Coronary artery (tissue), 2 donors: ENCODE results near the gene OTOG.

Experiments used
- DNase-seq: peaks from one replicate; pipeline ENCODE4 v3.0.0-alpha.2; 2017; ENCODE audit warnings: low spot score
- H3K27ac ChIP-seq, 2 donors: fragments of 200-600 bp; sonication (generic); one replicate each; pipeline ENCODE4 v1.5.1; 2016 to 2019
- H3K4me3 ChIP-seq: fragments of 200-600 bp; sonication (generic); 2 replicates; pipeline ENCODE4 v1.5.1; 2016; ENCODE audit warnings: mild to moderate bottlenecking, moderate library complexity
- TF ChIP-seq, protein P1 (sequence below): fragments of 200-600 bp; sonication (generic); IDR thresholded peaks from one replicate; pipeline ENCODE4 v1.5.1; 2019; ENCODE audit warnings: antibody characterized with exemption

OTOG gene

DNA sequence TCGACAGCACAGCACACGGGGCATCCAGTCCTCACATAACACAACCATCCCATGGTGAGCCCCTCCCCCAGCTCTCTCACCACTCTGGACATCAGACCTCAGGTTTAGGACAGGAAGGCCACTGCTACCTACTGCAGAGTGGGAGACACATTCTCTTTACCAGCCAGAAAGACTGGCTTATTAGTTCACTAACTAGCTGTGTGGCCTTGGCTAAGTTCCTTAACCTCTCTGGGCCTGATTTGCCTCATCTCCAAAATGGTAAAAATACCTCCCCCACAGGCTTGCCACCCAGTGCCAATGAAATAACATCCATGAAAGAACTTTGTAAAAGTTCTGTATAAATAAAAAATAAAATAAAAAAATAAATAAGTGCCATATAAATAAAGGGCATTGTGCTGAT is 35.0 kb upstream of the OTOG start:
- TF ChIP-seq, protein P1, sequence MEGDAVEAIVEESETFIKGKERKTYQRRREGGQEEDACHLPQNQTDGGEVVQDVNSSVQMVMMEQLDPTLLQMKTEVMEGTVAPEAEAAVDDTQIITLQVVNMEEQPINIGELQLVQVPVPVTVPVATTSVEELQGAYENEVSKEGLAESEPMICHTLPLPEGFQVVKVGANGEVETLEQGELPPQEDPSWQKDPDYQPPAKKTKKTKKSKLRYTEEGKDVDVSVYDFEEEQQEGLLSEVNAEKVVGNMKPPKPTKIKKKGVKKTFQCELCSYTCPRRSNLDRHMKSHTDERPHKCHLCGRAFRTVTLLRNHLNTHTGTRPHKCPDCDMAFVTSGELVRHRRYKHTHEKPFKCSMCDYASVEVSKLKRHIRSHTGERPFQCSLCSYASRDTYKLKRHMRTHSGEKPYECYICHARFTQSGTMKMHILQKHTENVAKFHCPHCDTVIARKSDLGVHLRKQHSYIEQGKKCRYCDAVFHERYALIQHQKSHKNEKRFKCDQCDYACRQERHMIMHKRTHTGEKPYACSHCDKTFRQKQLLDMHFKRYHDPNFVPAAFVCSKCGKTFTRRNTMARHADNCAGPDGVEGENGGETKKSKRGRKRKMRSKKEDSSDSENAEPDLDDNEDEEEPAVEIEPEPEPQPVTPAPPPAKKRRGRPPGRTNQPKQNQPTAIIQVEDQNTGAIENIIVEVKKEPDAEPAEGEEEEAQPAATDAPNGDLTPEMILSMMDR = no peak
- DNase-seq = no peak
- Histone ChIP-seq H3K27ac (no peak overlapping the region), H3K4me3 (no peak overlapping the region)

DNA sequence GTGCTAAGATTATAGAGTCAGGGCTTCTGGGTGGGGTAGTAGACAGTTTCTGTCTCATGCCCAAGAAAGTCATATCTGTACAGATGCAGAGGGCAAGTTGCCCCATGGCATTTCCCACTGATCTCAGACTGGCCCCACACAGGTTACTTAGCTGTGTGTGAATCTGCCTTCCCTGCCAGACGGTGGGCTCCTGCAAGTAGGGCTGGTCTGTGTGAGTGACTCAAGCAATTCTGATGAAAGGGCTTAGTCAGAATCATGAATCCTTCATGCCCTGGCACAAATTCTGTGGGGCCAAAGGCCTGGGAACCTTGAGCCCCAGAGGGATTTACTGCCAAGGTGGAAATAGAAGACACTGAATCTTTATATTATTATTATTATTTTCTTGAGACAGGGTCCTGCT is 33.2 kb upstream of the OTOG start:
- no peak overlapping the region for H3K4me3 ChIP-seq
- no peak overlapping the region for H3K27ac ChIP-seq
- no peak for DNase-seq
- TF ChIP-seq, protein P1 = no peak

DNA sequence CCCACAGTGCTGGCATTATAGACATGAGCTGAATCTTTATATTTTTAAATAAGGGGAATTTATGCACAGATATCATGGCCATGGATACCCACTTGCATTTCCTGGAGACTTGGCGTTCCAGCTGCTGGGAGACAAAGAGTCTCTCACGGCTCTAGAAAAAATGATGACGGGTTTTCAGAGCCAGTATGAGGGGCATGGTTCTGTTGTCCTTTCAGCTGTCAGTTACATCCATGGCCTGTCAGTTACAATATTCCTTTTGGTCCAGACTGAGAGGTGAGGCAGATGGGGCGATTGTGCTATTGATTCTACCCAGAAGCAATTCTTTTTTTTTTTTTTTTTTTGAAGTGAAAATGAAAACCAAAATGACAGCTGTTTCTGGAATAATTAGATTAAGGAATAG is 32.6 kb upstream of the OTOG start:
- H3K27ac ChIP-seq = no peak overlapping the region
- TF ChIP-seq, protein P1 = no peak
- no peak overlapping the region for H3K4me3 ChIP-seq
- no peak for DNase-seq

DNA sequence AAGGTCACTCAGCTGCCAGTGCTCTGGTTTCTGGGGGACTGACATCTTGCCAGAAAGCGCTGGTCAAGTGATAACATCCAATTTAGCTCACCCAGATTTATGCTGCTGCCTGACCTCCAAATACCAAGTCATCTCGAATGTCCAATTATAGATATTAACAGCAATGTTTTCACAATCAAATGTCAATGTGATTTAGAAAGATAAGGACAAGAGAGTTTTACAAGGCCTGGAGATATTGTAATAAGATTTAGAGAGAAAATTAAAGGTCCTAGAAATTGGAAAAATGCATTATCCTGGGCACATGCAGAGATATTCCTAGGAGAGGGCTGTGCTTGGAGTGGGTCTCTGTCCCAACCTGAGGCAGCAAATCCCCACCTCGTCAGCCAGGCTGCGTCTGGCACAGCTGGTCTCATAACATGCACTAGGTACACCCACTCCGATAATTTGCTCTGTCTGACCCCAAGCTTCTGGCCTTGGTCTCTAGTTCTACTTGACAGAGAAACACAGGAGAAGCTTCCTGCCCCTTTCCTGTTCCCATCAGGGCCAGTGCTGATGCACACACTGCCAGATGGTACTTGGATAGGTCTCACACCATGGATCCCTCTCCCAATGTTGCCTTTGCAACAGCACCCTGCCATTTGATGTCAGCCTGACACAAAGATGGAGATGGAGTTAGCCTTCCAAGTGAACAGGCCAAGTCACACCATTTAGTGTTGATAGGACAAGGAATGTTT is 31.4 kb upstream of the OTOG start:
- H3K27ac ChIP-seq = no peak overlapping the region
- TF ChIP-seq, protein P1 = no peak
- H3K4me3 ChIP-seq = no peak overlapping the region
- no peak for DNase-seq

DNA sequence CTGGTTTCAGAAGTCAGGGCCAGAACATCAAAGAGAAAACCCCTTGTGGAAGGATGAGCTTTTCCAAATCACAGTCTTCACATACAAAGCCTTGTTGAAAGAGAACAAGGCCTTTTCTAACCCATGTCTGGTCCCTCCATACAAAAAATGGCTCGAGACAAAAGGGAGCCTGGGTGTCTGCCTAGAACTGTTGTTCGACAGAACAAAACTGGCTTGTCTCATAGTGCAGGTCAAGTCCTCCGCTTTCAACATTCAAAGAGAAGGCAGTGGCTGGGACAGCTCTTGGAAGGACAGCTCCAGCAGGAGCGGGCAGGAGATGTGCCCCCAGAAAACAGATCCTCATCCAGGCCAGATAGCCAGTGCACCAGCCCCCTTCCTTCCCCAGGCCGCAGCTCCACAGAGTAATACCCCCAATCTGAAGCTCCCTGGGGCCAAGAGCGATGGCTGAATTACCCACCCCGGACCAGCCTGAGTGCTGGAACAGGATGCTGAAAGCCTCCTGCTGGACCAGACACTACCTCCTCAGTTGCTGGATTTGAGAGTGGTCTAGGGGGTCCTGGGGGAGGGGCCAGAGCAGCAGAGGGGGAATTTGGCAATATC is 30.4 kb upstream of the OTOG start:
- TF ChIP-seq, protein P1 = no peak
- Histone ChIP-seq H3K27ac (no peak overlapping the region), H3K4me3 (no peak overlapping the region)
- no peak for DNase-seq

DNA sequence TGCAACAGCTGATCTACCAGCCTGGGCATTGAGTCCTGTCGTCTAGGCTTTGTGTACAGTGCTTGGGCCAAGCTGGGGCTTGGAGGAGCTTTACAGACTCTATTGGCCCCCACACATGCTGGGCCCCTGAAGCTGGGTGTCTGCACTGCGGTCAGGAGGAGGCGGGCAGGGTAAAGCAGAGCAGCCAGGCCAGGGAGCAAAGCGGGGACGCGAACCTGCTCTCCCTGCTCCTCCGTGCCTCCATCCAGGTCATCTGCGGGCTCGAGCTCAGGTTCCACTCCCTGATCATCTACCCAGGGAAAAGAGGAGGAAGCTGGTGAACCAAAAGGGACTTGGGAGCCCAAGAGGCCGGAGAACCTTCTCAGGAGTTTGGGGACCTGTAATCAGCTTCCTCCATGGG is 29.9 kb upstream of the OTOG start:
- H3K27ac ChIP-seq = no peak overlapping the region
- no peak for DNase-seq
- TF ChIP-seq, protein P1 = no peak
- no peak overlapping the region for H3K4me3 ChIP-seq

DNA sequence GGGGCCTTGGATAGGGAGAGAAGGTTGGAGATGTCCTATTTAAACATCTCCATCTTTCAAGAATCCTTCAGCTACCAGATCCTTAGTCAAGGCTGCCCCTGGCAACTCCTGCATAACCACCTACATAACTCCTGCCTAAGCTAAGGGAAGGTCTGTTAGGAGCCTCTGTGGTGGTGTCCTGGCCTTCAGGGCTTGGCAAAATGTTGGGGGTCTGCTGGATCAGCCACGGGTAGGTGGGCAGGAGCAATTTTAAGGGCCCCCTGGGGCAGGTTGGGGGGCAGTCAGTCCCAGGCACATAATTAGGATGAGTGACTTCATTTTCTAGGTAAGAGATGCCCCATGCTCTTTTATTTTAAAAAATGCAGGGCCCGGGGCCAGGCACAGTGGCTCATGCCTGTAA is 28.7 kb upstream of the OTOG start:
- Histone ChIP-seq H3K27ac (no peak overlapping the region), H3K4me3 (no peak overlapping the region)
- no peak for DNase-seq
- TF ChIP-seq, protein P1 = no peak
